ENCODE data around the gene PID1. TPM values are rescaled to one million over a fixed set of nuclear protein-coding genes. Genes with fewer than 3 reads are reported as not detected.

The PID1 gene
- total RNA-seq, 1 donor from 2014 or later = not detected

DNA sequence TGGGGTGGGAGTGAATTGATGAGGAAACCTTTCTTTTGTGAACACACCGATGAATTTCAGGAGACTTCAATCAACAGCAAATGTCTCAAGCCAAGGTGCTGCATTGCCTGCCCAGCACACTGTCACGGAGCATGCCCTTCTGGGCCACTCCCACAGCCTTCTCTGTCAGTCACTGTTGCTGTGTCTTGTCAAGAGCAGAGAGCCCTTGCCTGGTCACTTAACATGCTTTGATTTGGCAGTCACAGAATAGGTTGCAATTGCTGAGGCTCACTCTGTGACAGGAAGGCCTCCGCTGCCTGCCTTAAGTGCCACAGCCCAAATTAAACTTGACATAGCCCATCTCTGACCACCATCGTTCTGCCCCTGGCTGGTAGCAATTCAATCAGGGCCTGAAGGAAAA is 225.4 kb downstream of the PID1 start:
- no peak for TF ChIP-seq CTCF (IDR thresholded peaks at IDR 0.05)
- ChIA-PET CTCF (no interaction called here), POLR2A (no interaction called here)
- Mint-ChIP-seq H3K27me3 (no peaks in the 10 kb centered on the region), H3K36me3 (ENCODE audit: low read depth) (no peaks in the 10 kb centered on the region), H3K9me3 (no peaks in the 10 kb centered on the region), H3K4me3 (no peak overlapping the region), H3K4me1 (no peaks in the 10 kb centered on the region), H3K27ac (no peak overlapping the region)
- DNase-seq = no peak
- ATAC-seq (ENCODE audit: low read depth) = no peak
- intact Hi-C loops (cut with micrococcal nuclease) = no loop called here

- DNase-seq (no peak), ATAC-seq (ENCODE audit: low read depth) (no peak)
- Mint-ChIP-seq H3K27me3 (no peaks in the 10 kb centered on the region), H3K4me1 (no peaks in the 10 kb centered on the region), H3K36me3 (ENCODE audit: low read depth) (no peaks in the 10 kb centered on the region), H3K9me3 (peaks cover 3% of the 10 kb centered on the region), H3K27ac (no peak overlapping the region), H3K4me3 (no peak overlapping the region)
- ChIA-PET CTCF (no interaction called here), POLR2A (no interaction called here)
- intact Hi-C loops (cut with micrococcal nuclease) = no loop called here
- TF ChIP-seq CTCF (IDR thresholded peaks at IDR 0.05) = no peak
These were observed 226.5 kb downstream of the PID1 start for GRCh38 chr2:229044581-229044980.

GRCh38 chr2:229043681-229044080 is 227.4 kb downstream of the PID1 start:
- ChIA-PET POLR2A (no interaction called here), CTCF (no interaction called here)
- Mint-ChIP-seq H3K36me3 (ENCODE audit: low read depth) (no peaks in the 10 kb centered on the region), H3K4me1 (no peaks in the 10 kb centered on the region), H3K4me3 (no peak overlapping the region), H3K27ac (no peak overlapping the region), H3K9me3 (peaks cover 3% of the 10 kb centered on the region), H3K27me3 (no peaks in the 10 kb centered on the region)
- DNase-seq = no peak
- TF ChIP-seq CTCF (IDR thresholded peaks at IDR 0.05) = no peak
- intact Hi-C loops (cut with micrococcal nuclease) = no loop called here
- ATAC-seq (ENCODE audit: low read depth) = no peak

GRCh38 chr2:229042349-229042748 is 228.7 kb downstream of the PID1 start:
- no peaks in the 10 kb centered on the region for H3K36me3 Mint-ChIP-seq (ENCODE audit: low read depth)
- no peak for TF ChIP-seq CTCF (IDR thresholded peaks at IDR 0.05)
- H3K4me3 Mint-ChIP-seq = no peak overlapping the region
- ATAC-seq (ENCODE audit: low read depth) (no peak), DNase-seq (no peak)
- peaks cover 3% of the 10 kb centered on the region for H3K9me3 Mint-ChIP-seq
- ChIA-PET POLR2A (no interaction called here), CTCF (no interaction called here)
- no peaks in the 10 kb centered on the region for H3K27me3 Mint-ChIP-seq
- intact Hi-C loops (cut with micrococcal nuclease) = no loop called here
- no peak overlapping the region for H3K27ac Mint-ChIP-seq
- no peaks in the 10 kb centered on the region for H3K4me1 Mint-ChIP-seq

DNA sequence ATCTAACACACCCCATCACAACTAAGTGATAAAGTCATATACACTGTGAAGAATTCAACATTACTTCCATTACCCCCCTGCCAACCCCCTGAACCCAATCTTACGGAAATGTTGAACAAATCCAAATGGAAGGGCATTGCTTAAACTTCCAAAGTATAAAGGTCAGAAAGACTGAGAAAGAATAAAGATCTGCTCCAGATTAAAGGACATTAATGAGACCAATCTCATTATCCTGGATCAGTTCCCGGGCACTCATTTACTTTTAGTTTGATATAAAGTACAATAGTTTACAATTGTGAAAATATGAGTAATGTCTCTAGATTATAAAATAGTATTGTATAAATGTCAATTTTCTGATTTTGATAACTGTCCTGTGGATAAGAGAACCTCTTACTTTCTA is 229.4 kb downstream of the PID1 start:
- H3K36me3 Mint-ChIP-seq (ENCODE audit: low read depth) = no peaks in the 10 kb centered on the region
- no peaks in the 10 kb centered on the region for H3K4me1 Mint-ChIP-seq
- H3K27ac Mint-ChIP-seq = no peak overlapping the region
- no peaks in the 10 kb centered on the region for H3K27me3 Mint-ChIP-seq
- H3K9me3 Mint-ChIP-seq = peaks cover 3% of the 10 kb centered on the region
- intact Hi-C loops (cut with micrococcal nuclease) = no loop called here
- ChIA-PET POLR2A (no interaction called here), CTCF (no interaction called here)
- H3K4me3 Mint-ChIP-seq = no peak overlapping the region
- TF ChIP-seq CTCF (IDR thresholded peaks at IDR 0.05) = no peak
- ATAC-seq (ENCODE audit: low read depth) (no peak), DNase-seq (no peak)

Data from activated B cell treated with CpG ODN at 0.5 μM for 24 hours (primary cell).